Stomach (tissue), 9 donors: ENCODE data around the gene PRKG2. TPM values are rescaled to one million over a fixed set of nuclear protein-coding genes. Genes with fewer than 3 reads are reported as not detected.

Experiments used
- DNase-seq, 2 donors: peaks; one replicate each; pipeline versions ENCODE4 v3.0.0 to v3.0.0-alpha.2; 2013 to 2019
- H3K27ac ChIP-seq, 5 donors: fragments of 200-600 bp in 4 of 5; sonication (generic) in 4 of 5; one replicate each; pipeline ENCODE4 v1.5.1; 2013 to 2019; ENCODE audit warnings: mild to moderate bottlenecking in 1 of 5, moderate library complexity in 1 of 5
- H3K27me3 ChIP-seq, 3 donors: fragments of 200-600 bp; sonication (generic); one replicate each; pipeline ENCODE4 v1.5.1; 2017 to 2019; ENCODE audit warnings: mixed run types in 1 of 3
- H3K36me3 ChIP-seq, 4 donors: fragments of 200-600 bp; sonication (generic); 1 replicate in 3 of 4; 2 replicates in 1 of 4; pipeline ENCODE4 v1.5.1; 2016 to 2019
- H3K4me1 ChIP-seq, 4 donors: fragments of 200-600 bp; sonication (generic); one replicate each; pipeline ENCODE4 v1.5.1; 2016 to 2019
- H3K4me3 ChIP-seq, 4 donors: fragments of 200-600 bp; sonication (generic) in 3 of 4; one replicate each; pipeline ENCODE4 v1.5.1; 2016 to 2019; ENCODE audit warnings: mild to moderate bottlenecking in 1 of 4
- H3K9me3 ChIP-seq, 4 donors: fragments of 200-600 bp; sonication (generic); one replicate each; pipeline ENCODE4 v1.5.1; 2016 to 2019
- CTCF ChIP-seq, 7 experiments: fragments of 450-650 bp in 4 of 7; fragments of 200-600 bp in 3 of 7; sonication (generic) in 3 of 7; IDR thresholded peaks; one replicate each; pipeline ENCODE4 v1.5.1; 2016 to 2019; ENCODE audit warnings: antibody characterized with exemption in 7 of 7, control low read depth in 2 of 7, mild to moderate bottlenecking in 1 of 7
- EP300 ChIP-seq: sonication (generic); formaldehyde crosslinking; IDR thresholded peaks from one replicate; pipeline ENCODE4 v1.6.1; 2017; ENCODE audit warnings: antibody characterized with exemption
- POLR2A ChIP-seq, 4 donors: fragments of 450-650 bp; IDR thresholded peaks; one replicate each; pipeline ENCODE4 v1.6.1; 2016; ENCODE audit warnings: antibody characterized with exemption in 4 of 4, control low read depth in 2 of 4, mild to moderate bottlenecking in 1 of 4, moderate library complexity in 1 of 4
- POLR2AphosphoS5 ChIP-seq, 3 donors: sonication (generic); formaldehyde crosslinking; IDR thresholded peaks; one replicate each; pipeline ENCODE4 v1.6.1; 2016; ENCODE audit warnings: antibody characterized with exemption in 3 of 3
- WGBS, 5 donors: extraction: QIAGEN DNeasy Blood & Tissue Kit in 3 of 5; methylation state at CpG; one replicate each; pipeline versions ENCODE4 v1.1.5 to v1.1.7; 2013 to 2018; 5-methylcytosine and 5-hydroxymethylcytosine counted together
- intact Hi-C: fragments of 100-400 bp; cut with DNase I; formaldehyde crosslinking; loops from one replicate; pipeline ENCODE4 v1.15.1; 2023; ENCODE audit warnings: low total_unique reads
- polyA plus RNA-seq, 3 donors: library from polyadenylated mRNA; stranded (reverse); fragments of 200-250 nt; gene quantifications; one replicate each; pipeline ENCODE4 v1.2.3, GENCODE V29; 2013
- total RNA-seq, 5 donors: library from RNA; depleted of rRNA; stranded (reverse); fragments of >200 nt; gene quantifications; one replicate each; pipeline versions ENCODE4 v1.1.0 to v1.2.3, GENCODE V29; 2014 to 2016
- donor health status: healthy with polysubstance abuse.
- donor health status: Bipolar disorder and iron deficiency.
- donor health status: healthy.

The PRKG2 gene
- total and polyA plus RNA-seq, 8 donors, result 0.19 to 2.9 (median 0.58) TPM; not detected in 3

- WGBS, 5 donors, result 72 to 91% (median 76%) methylated on average over 4 of the region's 4 CpGs
- Histone ChIP-seq H3K9me3 (no peaks in the 10 kb centered on the region), H3K27me3 (peaks cover 0 to 7% (median 0%) of the 10 kb centered on the region in 3 donors), H3K4me1 (peaks cover 0 to 18% (median 0%) of the 10 kb centered on the region in 4 donors), H3K4me3 (no peak overlapping the region), H3K27ac (no peak overlapping the region), H3K36me3 (no peaks in the 10 kb centered on the region)
- intact Hi-C loops, result no loop called here
- TF ChIP-seq POLR2AphosphoS5 (IDR thresholded peaks at IDR 0.05) (no peak), EP300 (no peak), POLR2A (IDR thresholded peaks at IDR 0.05) (no peak), CTCF (IDR thresholded peaks at IDR 0.05) (no peak)
- DNase-seq, result peak in 1 of 2 donors; percentile 52
Observed at GRCh38 chr4:81049330-81049729, 165.7 kb downstream of the PRKG2 start.

GRCh38 chr4:81042578-81043365 is 172.2 kb downstream of the PRKG2 start:
- H3K36me3 ChIP-seq, result no peaks in the 10 kb centered on the region
- WGBS, 5 donors, result 77 to 87% (median 81%) methylated on average over 5 of the region's 5 CpGs
- peaks cover 0 to 8% (median 7%) of the 10 kb centered on the region in 3 donors for H3K27me3 ChIP-seq
- DNase-seq, result no peak
- no peak for TF ChIP-seq POLR2AphosphoS5 (IDR thresholded peaks at IDR 0.05)
- no peak for TF ChIP-seq CTCF (IDR thresholded peaks at IDR 0.05)
- TF ChIP-seq EP300, result no peak
- TF ChIP-seq POLR2A (IDR thresholded peaks at IDR 0.05), result no peak
- H3K4me3 ChIP-seq, result no peak overlapping the region
- no peaks in the 10 kb centered on the region for H3K4me1 ChIP-seq
- H3K9me3 ChIP-seq, result no peaks in the 10 kb centered on the region
- H3K27ac ChIP-seq, result no peak overlapping the region
- intact Hi-C loops, result no loop called here

GRCh38 chr4:81040012-81040659 is 174.9 kb downstream of the PRKG2 start:
- DNase-seq, result peak in 1 of 2 donors; percentile 78
- Histone ChIP-seq H3K36me3 (no peaks in the 10 kb centered on the region), H3K9me3 (no peaks in the 10 kb centered on the region), H3K4me1 (no peaks in the 10 kb centered on the region), H3K4me3 (no peak overlapping the region), H3K27me3 (peaks cover 0 to 8% (median 0%) of the 10 kb centered on the region in 3 donors), H3K27ac (no peak overlapping the region)
- 14 to 19% (median 16%) methylated on average over 4 of the region's 4 CpGs for WGBS, 5 donors
- intact Hi-C loops, result no loop called here
- peak in 4 of 7 experiments; percentile 38 to 66 (median 44) for TF ChIP-seq CTCF (IDR thresholded peaks at IDR 0.05)
- TF ChIP-seq EP300, result no peak
- no peak for TF ChIP-seq POLR2AphosphoS5 (IDR thresholded peaks at IDR 0.05)

- Histone ChIP-seq H3K27ac (no peak overlapping the region), H3K4me1 (no peaks in the 10 kb centered on the region), H3K4me3 (no peak overlapping the region), H3K9me3 (no peaks in the 10 kb centered on the region), H3K27me3 (peaks cover 0 to 8% (median 0%) of the 10 kb centered on the region in 3 donors), H3K36me3 (no peaks in the 10 kb centered on the region)
- TF ChIP-seq POLR2A (IDR thresholded peaks at IDR 0.05), result no peak
- TF ChIP-seq CTCF (IDR thresholded peaks at IDR 0.05), result no peak
- TF ChIP-seq EP300, result no peak
- TF ChIP-seq POLR2AphosphoS5 (IDR thresholded peaks at IDR 0.05), result no peak
- intact Hi-C loops, result no loop called here
- DNase-seq, result peak in 1 of 2 donors; percentile 52
- 15 to 45% (median 22%) methylated on average over 4 of the region's 4 CpGs for WGBS, 5 donors
Observed at GRCh38 chr4:81039351-81039972, 175.6 kb downstream of the PRKG2 start.
